Measurements from ENCODE around the gene FRRS1L.

DNA sequence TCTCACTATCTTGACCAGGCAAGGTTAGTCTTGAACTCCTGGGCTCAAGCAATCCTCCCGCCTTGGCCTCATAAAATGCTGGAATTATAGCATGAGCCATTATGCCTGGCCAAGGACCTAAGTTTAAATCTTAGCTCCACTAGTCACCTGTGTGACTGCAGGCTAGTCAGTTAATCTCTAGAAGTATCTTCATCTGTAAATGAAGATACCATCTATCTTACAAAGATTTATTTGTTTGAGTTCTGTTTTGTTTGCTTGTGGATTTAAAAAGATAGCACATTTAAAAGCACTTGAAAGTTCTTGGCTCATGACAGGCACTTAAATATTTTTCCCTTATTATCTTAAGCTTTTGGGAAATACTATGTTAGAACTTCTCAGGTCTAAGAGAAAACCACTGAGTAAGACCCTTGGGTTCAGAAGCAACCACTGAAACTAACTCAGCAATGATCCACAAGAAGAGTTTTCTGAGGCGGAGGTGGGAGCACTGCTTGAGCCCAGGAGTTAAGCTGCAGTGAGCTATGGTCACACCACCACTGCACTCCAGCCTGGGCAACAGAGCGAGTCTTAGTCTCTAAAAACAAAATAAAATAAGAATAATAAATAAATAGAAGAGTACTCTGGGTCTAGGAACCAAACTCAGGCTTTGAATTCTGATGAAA, 66.4 kb downstream of the FRRS1L start:
- TF ChIP-seq USF1 (CRISPR knock-in tag; IDR thresholded peaks at IDR 0.05), result no peak
- TF ChIP-seq ESRRA (CRISPR knock-in tag; IDR thresholded peaks at IDR 0.05; ENCODE audit: borderline replicate concordance), result no peak
- TF ChIP-seq ARID4B (CRISPR knock-in tag; IDR thresholded peaks at IDR 0.05; ENCODE audit: borderline replicate concordance), result no peak
- TF ChIP-seq SMAD4 (CRISPR knock-in tag; IDR thresholded peaks at IDR 0.05), result no peak
- TF ChIP-seq USF2 (CRISPR knock-in tag; IDR thresholded peaks at IDR 0.05), result no peak
- TF ChIP-seq ERG (CRISPR knock-in tag; IDR thresholded peaks at IDR 0.05), result no peak
- TF ChIP-seq CTCF (IDR thresholded peaks at IDR 0.05), result no peak
- no peak for TF ChIP-seq SMAD3 (CRISPR knock-in tag; IDR thresholded peaks at IDR 0.05; ENCODE audit: borderline replicate concordance)
- TF ChIP-seq, protein P1, sequence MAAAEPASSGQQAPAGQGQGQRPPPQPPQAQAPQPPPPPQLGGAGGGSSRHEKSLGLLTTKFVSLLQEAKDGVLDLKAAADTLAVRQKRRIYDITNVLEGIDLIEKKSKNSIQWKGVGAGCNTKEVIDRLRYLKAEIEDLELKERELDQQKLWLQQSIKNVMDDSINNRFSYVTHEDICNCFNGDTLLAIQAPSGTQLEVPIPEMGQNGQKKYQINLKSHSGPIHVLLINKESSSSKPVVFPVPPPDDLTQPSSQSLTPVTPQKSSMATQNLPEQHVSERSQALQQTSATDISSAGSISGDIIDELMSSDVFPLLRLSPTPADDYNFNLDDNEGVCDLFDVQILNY (CRISPR knock-in tag; IDR thresholded peaks at IDR 0.05), result no peak
- TF ChIP-seq TCF7 (CRISPR knock-in tag; IDR thresholded peaks at IDR 0.05; ENCODE audit: low read depth), result no peak
- no peak for TF ChIP-seq PRDM15 (CRISPR knock-in tag; IDR thresholded peaks at IDR 0.05)
- TF ChIP-seq IRF2 (CRISPR knock-in tag; IDR thresholded peaks at IDR 0.05; ENCODE audit: borderline replicate concordance, low read depth), result no peak
